Astrocyte (in vitro differentiated cells and primary cell): ENCODE data around the gene PLPPR1. TPM values are rescaled to one million over a fixed set of nuclear protein-coding genes. Genes with fewer than 3 reads are reported as not detected.

Experiments
- DNase-seq: peaks from one replicate; pipeline ENCODE4 v3.0.0-alpha.2; 2010; ENCODE audit warnings: low read depth
- FAIRE-seq: peaks from 2 replicates; lab custom pipeline; 2011; peaks lifted over from hg19 to GRCh38; lab: Jason Lieb, UNC
- H2AFZ ChIP-seq: 2 replicates; pipeline ENCODE4 v1.6.0; 2012; ENCODE audit warnings: low read depth, low read length, inconsistent platforms
- H3K27ac ChIP-seq: 2 replicates; pipeline ENCODE4 v1.5.1; 2011; ENCODE audit warnings: low read depth, low read length, inconsistent platforms
- H3K27me3 ChIP-seq: 2 replicates; pipeline ENCODE4 v1.6.0; 2011; ENCODE audit warnings: low read length, inconsistent platforms; ENCODE audit not compliant: insufficient read depth
- H3K36me3 ChIP-seq: 2 replicates; pipeline ENCODE4 v1.5.1; 2011; ENCODE audit warnings: low read length, inconsistent platforms; ENCODE audit not compliant: insufficient read depth
- H3K4me1 ChIP-seq: 2 replicates; pipeline ENCODE4 v1.5.1; 2011; ENCODE audit warnings: low read length, inconsistent platforms; ENCODE audit not compliant: insufficient read depth
- H3K4me2 ChIP-seq: 2 replicates; pipeline ENCODE4 v1.6.0; 2012; ENCODE audit warnings: low read length, inconsistent platforms
- H3K4me3 ChIP-seq: 2 replicates; pipeline ENCODE4 v1.5.1; 2011; ENCODE audit warnings: low read depth, mild to moderate bottlenecking, low read length, inconsistent platforms; ENCODE audit not compliant: insufficient read depth
- H3K79me2 ChIP-seq: 2 replicates; pipeline ENCODE4 v1.6.0; 2012; ENCODE audit warnings: mild to moderate bottlenecking, low read length, inconsistent platforms; ENCODE audit not compliant: insufficient read depth
- H3K9ac ChIP-seq: 2 replicates; pipeline ENCODE4 v1.6.0; 2012; ENCODE audit warnings: mild to moderate bottlenecking, low read length, inconsistent platforms
- H3K9me3 ChIP-seq: 2 replicates; pipeline ENCODE4 v1.5.1; 2012; ENCODE audit warnings: low read depth, mild to moderate bottlenecking, low read length, inconsistent platforms; ENCODE audit not compliant: insufficient read depth
- H4K20me1 ChIP-seq: 2 replicates; pipeline ENCODE4 v1.6.0; 2012; ENCODE audit warnings: low read length, inconsistent platforms; ENCODE audit not compliant: insufficient read depth
- H3K27ac Mint-ChIP-seq: one replicate; pipeline ENCODE4 v1.8.0; 2021; ENCODE audit warnings: mild to moderate bottlenecking, mixed read lengths; ENCODE audit not compliant: unreplicated experiment
- H3K27me3 Mint-ChIP-seq: one replicate; pipeline ENCODE4 v1.8.0; 2021; ENCODE audit warnings: low read depth, mixed read lengths; ENCODE audit not compliant: unreplicated experiment
- H3K36me3 Mint-ChIP-seq: one replicate; pipeline ENCODE4 v1.8.0; 2021; ENCODE audit warnings: low read depth, mixed read lengths; ENCODE audit not compliant: unreplicated experiment
- H3K4me1 Mint-ChIP-seq: one replicate; pipeline ENCODE4 v1.8.0; 2021; ENCODE audit warnings: low read depth, mixed read lengths; ENCODE audit not compliant: unreplicated experiment
- H3K4me3 Mint-ChIP-seq: one replicate; pipeline ENCODE4 v1.8.0; 2021; ENCODE audit warnings: mild to moderate bottlenecking, moderate library complexity, mixed read lengths; ENCODE audit not compliant: unreplicated experiment
- H3K9me3 Mint-ChIP-seq: one replicate; pipeline ENCODE4 v1.8.0; 2021; ENCODE audit warnings: mild to moderate bottlenecking, mixed read lengths; ENCODE audit not compliant: unreplicated experiment
- EZH2 ChIP-seq: IDR thresholded peaks from 2 replicates; pipeline ENCODE4 v1.6.1; 2012; ENCODE audit warnings: mild to moderate bottlenecking, low read length, inconsistent platforms; ENCODE audit not compliant: insufficient read depth
- total RNA-seq: library from RNA; stranded (reverse); gene quantifications from 2 replicates; pipeline ENCODE4 v1.2.1, GENCODE V29; 2021
- TF ChIP-seq, protein P1 (sequence below): IDR thresholded peaks from 2 replicates; pipeline ENCODE4 v1.5.1; 2011; ENCODE audit warnings: low read depth, mild to moderate bottlenecking, inconsistent platforms, low read length, moderate library complexity; ENCODE audit not compliant: insufficient read depth

Gene PLPPR1
- total RNA-seq, 1 donor from 2014 or later: not detected

DNA sequence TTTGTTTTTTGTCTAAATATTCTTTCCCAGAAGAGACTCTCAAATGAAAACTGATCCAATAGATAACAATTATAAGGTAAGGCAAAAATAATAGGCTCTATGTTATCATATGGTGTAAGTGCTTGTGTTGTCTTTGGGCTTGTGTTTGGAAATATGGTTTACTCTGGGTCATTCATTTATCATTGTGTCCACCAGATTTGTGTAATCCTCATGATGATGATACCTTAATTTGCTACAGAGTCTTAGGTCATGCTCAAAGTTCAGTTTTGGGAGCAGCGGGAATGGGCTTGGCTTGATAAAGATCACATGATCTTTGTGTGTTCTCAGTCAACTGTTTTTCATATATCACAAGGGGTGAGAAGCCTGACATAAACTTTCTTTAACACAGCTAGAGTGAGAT is 34.2 kb downstream of the PLPPR1 start:
- Histone ChIP-seq H3K9me3 (no peaks in the 10 kb centered on the region), H4K20me1 (no peaks in the 10 kb centered on the region), H3K27me3 (no peaks in the 10 kb centered on the region), H3K79me2 (no peaks in the 10 kb centered on the region), H3K9ac (no peak overlapping the region), H3K4me2 (no peak overlapping the region), H3K27ac (no peak overlapping the region), H3K4me1 (no peaks in the 10 kb centered on the region), H3K36me3 (no peaks in the 10 kb centered on the region), H3K4me3 (no peak overlapping the region), H2AFZ (no peak overlapping the region)
- Mint-ChIP-seq H3K36me3 (no peaks in the 10 kb centered on the region), H3K9me3 (peaks cover 1% of the 10 kb centered on the region), H3K4me3 (no peak overlapping the region), H3K27ac (no peak overlapping the region), H3K27me3 (no peaks in the 10 kb centered on the region), H3K4me1 (no peaks in the 10 kb centered on the region)
- no peak for FAIRE-seq
- no peak for DNase-seq
- TF ChIP-seq, protein P1, sequence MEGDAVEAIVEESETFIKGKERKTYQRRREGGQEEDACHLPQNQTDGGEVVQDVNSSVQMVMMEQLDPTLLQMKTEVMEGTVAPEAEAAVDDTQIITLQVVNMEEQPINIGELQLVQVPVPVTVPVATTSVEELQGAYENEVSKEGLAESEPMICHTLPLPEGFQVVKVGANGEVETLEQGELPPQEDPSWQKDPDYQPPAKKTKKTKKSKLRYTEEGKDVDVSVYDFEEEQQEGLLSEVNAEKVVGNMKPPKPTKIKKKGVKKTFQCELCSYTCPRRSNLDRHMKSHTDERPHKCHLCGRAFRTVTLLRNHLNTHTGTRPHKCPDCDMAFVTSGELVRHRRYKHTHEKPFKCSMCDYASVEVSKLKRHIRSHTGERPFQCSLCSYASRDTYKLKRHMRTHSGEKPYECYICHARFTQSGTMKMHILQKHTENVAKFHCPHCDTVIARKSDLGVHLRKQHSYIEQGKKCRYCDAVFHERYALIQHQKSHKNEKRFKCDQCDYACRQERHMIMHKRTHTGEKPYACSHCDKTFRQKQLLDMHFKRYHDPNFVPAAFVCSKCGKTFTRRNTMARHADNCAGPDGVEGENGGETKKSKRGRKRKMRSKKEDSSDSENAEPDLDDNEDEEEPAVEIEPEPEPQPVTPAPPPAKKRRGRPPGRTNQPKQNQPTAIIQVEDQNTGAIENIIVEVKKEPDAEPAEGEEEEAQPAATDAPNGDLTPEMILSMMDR: no peak
- no peak for TF ChIP-seq EZH2

DNA sequence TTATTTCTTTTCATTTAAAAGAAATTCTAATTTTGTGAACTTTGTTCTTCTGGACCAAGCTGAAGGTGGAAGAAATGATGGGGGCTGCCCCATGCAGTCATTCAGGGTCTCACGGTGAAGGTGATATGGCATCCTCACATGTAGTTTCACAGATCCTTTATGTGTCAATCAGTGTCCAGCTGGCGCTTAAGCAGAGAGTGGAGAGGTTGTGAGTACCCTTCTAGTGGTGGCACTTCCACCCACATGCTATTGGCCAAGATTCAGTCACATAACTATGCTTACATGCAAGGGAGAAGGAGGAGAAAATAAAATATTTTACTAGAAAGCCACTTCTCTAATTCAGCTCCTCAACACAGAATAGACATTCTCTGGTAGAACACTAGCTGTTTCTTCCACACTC is 34.7 kb downstream of the PLPPR1 start:
- Mint-ChIP-seq H3K9me3 (peaks cover 1% of the 10 kb centered on the region), H3K4me3 (no peak overlapping the region), H3K27me3 (no peaks in the 10 kb centered on the region), H3K36me3 (no peaks in the 10 kb centered on the region), H3K4me1 (no peaks in the 10 kb centered on the region), H3K27ac (no peak overlapping the region)
- Histone ChIP-seq H3K9ac (no peak overlapping the region), H3K4me1 (no peaks in the 10 kb centered on the region), H2AFZ (no peak overlapping the region), H3K9me3 (no peaks in the 10 kb centered on the region), H3K36me3 (no peaks in the 10 kb centered on the region), H3K27ac (no peak overlapping the region), H3K4me2 (no peak overlapping the region), H3K79me2 (no peaks in the 10 kb centered on the region), H3K27me3 (no peaks in the 10 kb centered on the region), H4K20me1 (no peaks in the 10 kb centered on the region), H3K4me3 (no peak overlapping the region)
- TF ChIP-seq, protein P1: no peak
- no peak for TF ChIP-seq EZH2
- FAIRE-seq: no peak
- DNase-seq: no peak

DNA sequence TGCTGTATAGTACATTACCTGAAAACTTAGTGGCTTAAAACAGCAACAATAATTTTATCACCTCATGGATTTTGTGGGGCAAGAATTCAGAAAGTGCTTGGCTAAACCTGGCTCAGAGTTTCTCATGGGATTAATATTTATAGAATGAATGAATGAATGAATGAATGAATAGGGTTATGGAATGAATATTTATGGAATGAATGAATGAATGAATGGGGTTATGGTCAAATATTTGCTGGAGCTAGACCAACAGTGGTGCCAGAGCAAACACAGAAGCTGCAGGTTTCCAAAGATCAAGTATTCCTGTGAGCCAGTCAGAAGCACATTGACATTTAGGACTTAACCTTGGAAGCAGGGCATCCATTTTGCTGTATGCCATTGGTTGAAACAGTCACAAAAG is 35.7 kb downstream of the PLPPR1 start:
- Histone ChIP-seq H3K27me3 (no peaks in the 10 kb centered on the region), H3K4me1 (no peaks in the 10 kb centered on the region), H4K20me1 (no peaks in the 10 kb centered on the region), H3K36me3 (no peaks in the 10 kb centered on the region), H3K4me3 (no peak overlapping the region), H3K9ac (no peak overlapping the region), H3K9me3 (no peaks in the 10 kb centered on the region), H3K4me2 (no peak overlapping the region), H3K79me2 (no peaks in the 10 kb centered on the region), H2AFZ (no peak overlapping the region), H3K27ac (no peak overlapping the region)
- FAIRE-seq (no peak), DNase-seq (no peak)
- no peak overlapping the region for H3K4me3 Mint-ChIP-seq
- TF ChIP-seq, protein P1: no peak
- no peak for TF ChIP-seq EZH2
- H3K36me3 Mint-ChIP-seq: no peaks in the 10 kb centered on the region
- no peaks in the 10 kb centered on the region for H3K4me1 Mint-ChIP-seq
- H3K9me3 Mint-ChIP-seq: peaks cover 1% of the 10 kb centered on the region
- H3K27me3 Mint-ChIP-seq: no peaks in the 10 kb centered on the region
- no peak overlapping the region for H3K27ac Mint-ChIP-seq
